Suprapubic skin (tissue), 2 donors: Measurements from ENCODE around the gene RIMS1.

Source experiments
- EP300 ChIP-seq: sonication (generic); formaldehyde crosslinking; IDR thresholded peaks from one replicate; pipeline ENCODE4 v1.6.1; 2017; ENCODE audit warnings: antibody characterized with exemption
- POLR2A ChIP-seq, 2 donors: fragments of 450-650 bp; IDR thresholded peaks; one replicate each; pipeline ENCODE4 v1.6.1; 2017; ENCODE audit warnings: antibody characterized with exemption in 2 of 2, mild to moderate bottlenecking in 2 of 2, moderate library complexity in 2 of 2

DNA sequence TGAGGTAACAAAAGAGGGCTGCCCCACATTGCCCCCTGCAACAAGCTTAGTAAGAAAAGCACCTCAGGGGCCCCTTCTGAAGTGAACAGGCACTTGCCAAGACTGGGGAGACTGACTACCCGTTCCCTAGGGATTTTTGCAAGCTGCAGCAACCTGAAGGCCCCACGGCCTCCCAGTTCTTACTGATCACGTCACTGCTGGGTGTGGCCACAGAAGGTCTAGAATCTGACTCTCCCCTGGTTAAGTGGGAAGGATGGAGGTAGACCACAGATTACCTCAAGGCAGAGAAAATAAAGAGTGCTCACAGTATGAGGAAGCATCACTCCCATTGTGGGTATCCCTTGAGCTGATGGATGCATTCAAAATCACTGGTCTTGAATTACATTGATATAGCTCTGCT lies 534.1 kb downstream of the RIMS1 start:
- TF ChIP-seq POLR2A (IDR thresholded peaks at IDR 0.05), result no peak
- TF ChIP-seq EP300, result no peak
